DMS 273 (cell line): ENCODE results near the gene PDZK1IP1.
A peak's percentile ranks its signal among the peaks of the same experiment; 100 is the strongest.
"Not testable (repeated sequence)": the region's sequence is repeated elsewhere in the genome, so short reads cannot be mapped to it uniquely, and the experiment has no call there.

Source experiments
- DNase-seq: peaks from one replicate; lab custom pipeline; 2025; ENCODE audit not compliant: unreplicated experiment; lab: John Stamatoyannopoulos, UW

PDZK1IP1 gene

GRCh38 chr1:47198214-47198613 lies 8.4 kb upstream of the PDZK1IP1 start:
- no peak for DNase-seq

GRCh38 chr1:47196622-47197021 lies 6.8 kb upstream of the PDZK1IP1 start:
- peak; percentile 53 for DNase-seq

- not testable (repeated sequence) for DNase-seq
Measured at GRCh38 chr1:47195981-47196380, 6.1 kb upstream of the PDZK1IP1 start.

GRCh38 chr1:47194311-47194710 lies 4.5 kb upstream of the PDZK1IP1 start:
- no peak for DNase-seq

GRCh38 chr1:47193496-47193895 lies 3.7 kb upstream of the PDZK1IP1 start:
- DNase-seq = not testable (repeated sequence)

GRCh38 chr1:47192458-47193384 lies 2.9 kb upstream of the PDZK1IP1 start:
- peak; percentile 95 for DNase-seq

GRCh38 chr1:47191940-47192457 lies 2.2 kb upstream of the PDZK1IP1 start:
- no peak for DNase-seq

- no peak for DNase-seq
Measured at GRCh38 chr1:47190857-47191256, 1.0 kb upstream of the PDZK1IP1 start.

- DNase-seq = no peak
Measured at GRCh38 chr1:47190509-47190855, 646 bp upstream of the PDZK1IP1 start.

GRCh38 chr1:47188791-47189785 lies 748 bp downstream of the PDZK1IP1 start:
- DNase-seq = no peak

- no peak for DNase-seq
Measured at GRCh38 chr1:47187926-47188250, 1.9 kb downstream of the PDZK1IP1 start.

- no peak for DNase-seq
Measured at GRCh38 chr1:47187231-47187925, 2.5 kb downstream of the PDZK1IP1 start.

- DNase-seq = no peak
Measured at GRCh38 chr1:47186267-47187185, 3.3 kb downstream of the PDZK1IP1 start.

- no peak for DNase-seq
Measured at GRCh38 chr1:47184822-47185677, 4.8 kb downstream of the PDZK1IP1 start.

GRCh38 chr1:47184090-47184821 lies 5.6 kb downstream of the PDZK1IP1 start:
- DNase-seq = peak; percentile 29

GRCh38 chr1:47183308-47184089 lies 6.3 kb downstream of the PDZK1IP1 start:
- no peak for DNase-seq

- no peak for DNase-seq
Measured at GRCh38 chr1:47182676-47183235, 7.1 kb downstream of the PDZK1IP1 start.
